Measurements from ENCODE around the gene C6orf163.

C6orf163 gene

DNA sequence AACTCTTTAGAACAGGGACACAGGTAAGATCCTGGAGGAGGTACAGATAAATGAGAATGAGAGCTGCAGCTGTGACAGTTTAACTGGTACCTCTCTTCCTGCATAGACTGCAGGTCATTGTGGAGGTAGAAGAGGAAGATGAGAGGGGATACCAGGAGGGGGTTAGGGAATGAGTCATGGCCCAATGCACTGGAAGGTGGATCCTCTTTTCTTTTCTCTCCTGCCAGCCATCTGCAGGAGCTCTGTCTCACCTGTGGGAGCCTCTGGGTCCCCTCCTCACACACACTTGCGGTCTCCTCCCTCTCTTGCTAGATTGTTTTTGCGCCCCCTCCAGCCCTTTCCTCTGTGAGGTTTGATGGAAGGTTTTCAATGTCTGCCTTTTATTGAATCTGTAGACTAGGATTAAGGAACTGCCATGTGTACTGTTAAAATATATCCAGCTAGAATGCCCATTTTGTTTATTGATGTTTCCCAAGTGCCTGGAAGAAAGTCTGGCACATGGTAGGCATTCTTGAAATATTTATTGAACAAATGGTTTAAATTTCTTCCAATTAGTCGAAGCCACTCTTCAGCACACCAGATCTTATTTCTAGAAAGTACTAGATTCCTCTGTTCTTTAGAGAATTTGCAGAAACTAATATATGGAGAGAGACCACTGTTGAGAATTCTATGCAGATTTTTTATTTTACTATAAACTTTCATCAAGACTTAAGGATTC is 13.0 kb downstream of the C6orf163 start:
- Histone ChIP-seq H3K9me3 (ENCODE audit: control insufficient read depth, insufficient read depth, low read depth, low read length) (no peaks in the 10 kb centered on the region), H3K4me3 (ENCODE audit: low read depth, low read length) (no peak overlapping the region), H3K4me1 (ENCODE audit: control insufficient read depth, insufficient read depth, low read length) (no peaks in the 10 kb centered on the region), H3K9ac (ENCODE audit: low read length) (no peak overlapping the region), H3K27ac (ENCODE audit: low read depth, low read length) (no peak overlapping the region), H3K36me3 (ENCODE audit: control insufficient read depth, insufficient read depth, low read length) (no peaks in the 10 kb centered on the region), H3K27me3 (ENCODE audit: control insufficient read depth, insufficient read depth, low read length) (no peaks in the 10 kb centered on the region)

DNA sequence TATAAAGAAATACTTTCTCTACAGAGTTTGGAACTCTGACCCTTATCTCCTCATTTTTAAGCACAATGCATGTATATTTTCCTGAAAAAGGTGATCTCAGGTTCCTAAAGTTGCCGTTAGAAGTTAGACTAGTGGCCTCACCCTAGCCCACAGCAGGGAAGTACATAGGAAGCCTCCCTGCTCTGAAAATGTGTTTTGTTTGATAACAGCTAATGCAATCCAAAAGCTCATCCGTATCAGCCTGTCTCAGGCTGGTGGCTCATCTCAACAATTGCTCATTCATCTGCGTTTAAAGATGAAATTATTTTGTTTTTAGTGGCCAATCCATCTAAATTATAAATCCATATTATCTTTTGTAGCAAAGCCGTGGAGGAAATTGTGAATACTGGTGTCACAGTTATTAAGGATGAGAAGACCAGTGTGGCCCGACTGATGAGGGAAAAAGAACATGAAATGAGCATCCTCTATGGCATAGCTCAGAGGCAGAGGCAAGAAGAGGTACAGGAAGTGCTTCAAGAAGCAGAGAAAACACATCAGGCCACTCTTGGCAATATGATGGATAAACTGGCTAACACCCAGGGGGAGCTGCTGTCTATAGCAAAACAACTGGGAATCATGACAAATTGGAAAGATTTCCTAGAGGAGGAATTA is 20.1 kb downstream of the C6orf163 start:
- Histone ChIP-seq H3K9me3 (ENCODE audit: control insufficient read depth, insufficient read depth, low read depth, low read length) (peaks cover 35% of the 10 kb centered on the region), H3K27me3 (ENCODE audit: control insufficient read depth, insufficient read depth, low read length) (no peaks in the 10 kb centered on the region), H3K4me3 (ENCODE audit: low read depth, low read length) (no peak overlapping the region), H3K27ac (ENCODE audit: low read depth, low read length) (no peak overlapping the region), H3K4me1 (ENCODE audit: control insufficient read depth, insufficient read depth, low read length) (no peaks in the 10 kb centered on the region), H3K9ac (ENCODE audit: low read length) (no peak overlapping the region), H3K36me3 (ENCODE audit: control insufficient read depth, insufficient read depth, low read length) (no peaks in the 10 kb centered on the region; the same call in 1 of the 2 replicates)

DNA sequence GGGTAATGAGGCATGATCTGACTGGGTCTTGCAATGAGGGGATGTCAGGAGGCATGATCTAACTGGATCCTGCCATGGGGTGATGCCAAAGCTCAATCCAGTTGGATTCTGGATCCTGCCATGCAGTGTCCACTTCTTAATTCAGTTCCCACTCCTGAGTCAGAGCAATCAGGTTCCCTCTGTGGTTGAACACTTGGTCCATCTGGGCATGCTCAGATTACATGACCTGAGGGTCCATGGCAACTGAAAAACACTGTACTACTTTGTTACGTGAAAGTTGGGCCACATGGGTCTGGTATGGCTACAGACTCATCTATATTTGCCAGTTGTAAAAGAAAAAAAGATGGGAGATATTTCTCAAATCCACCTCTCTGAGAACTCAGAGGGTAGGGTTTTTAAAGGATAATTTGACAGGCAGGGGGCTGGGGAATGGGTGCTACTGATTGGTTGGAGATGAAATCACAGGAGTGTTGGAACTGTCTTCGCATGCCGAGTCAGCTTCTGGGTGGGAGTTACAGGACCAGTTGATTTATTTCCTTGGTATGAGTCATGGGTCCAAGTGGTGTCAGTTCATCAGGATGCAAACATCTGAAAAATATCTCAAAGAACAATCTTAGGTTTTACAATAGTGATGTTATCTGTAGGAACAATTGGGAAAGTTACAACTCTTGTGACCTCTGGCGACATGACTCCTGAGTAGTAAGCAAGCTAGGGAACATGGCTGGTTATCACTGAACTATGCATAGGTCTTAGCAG is 21.6 kb downstream of the C6orf163 start:
- Histone ChIP-seq H3K4me1 (ENCODE audit: control insufficient read depth, insufficient read depth, low read length) (no peaks in the 10 kb centered on the region), H3K4me3 (ENCODE audit: low read depth, low read length) (no peak overlapping the region), H3K9me3 (ENCODE audit: control insufficient read depth, insufficient read depth, low read depth, low read length) (peaks cover 41% of the 10 kb centered on the region), H3K27me3 (ENCODE audit: control insufficient read depth, insufficient read depth, low read length) (no peaks in the 10 kb centered on the region), H3K9ac (ENCODE audit: low read length) (no peak overlapping the region), H3K27ac (ENCODE audit: low read depth, low read length) (no peak overlapping the region), H3K36me3 (ENCODE audit: control insufficient read depth, insufficient read depth, low read length) (no peaks in the 10 kb centered on the region; the same call in 1 of the 2 replicates)

DNA sequence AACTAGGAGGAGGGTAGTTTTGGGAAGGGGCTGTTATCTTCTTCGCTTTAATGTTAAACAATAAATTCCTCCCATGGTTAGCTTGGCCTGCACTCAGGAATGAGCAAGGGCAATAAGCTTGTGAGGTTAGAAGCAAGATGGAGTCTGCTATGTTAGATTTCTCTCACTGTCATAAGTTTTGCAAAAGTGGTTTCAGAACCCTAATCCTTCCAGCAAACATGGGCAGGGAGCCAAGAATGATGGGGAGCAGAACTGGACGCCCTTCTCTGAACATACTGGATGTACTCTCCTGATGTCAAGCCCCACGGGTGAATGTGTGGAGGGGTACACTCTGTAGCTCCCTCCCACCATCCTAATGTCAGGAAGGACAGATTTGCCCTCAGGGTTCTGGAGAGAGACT is 22.3 kb downstream of the C6orf163 start:
- no peak overlapping the region for H3K27ac ChIP-seq (ENCODE audit: low read depth, low read length)
- no peak overlapping the region for H3K9ac ChIP-seq (ENCODE audit: low read length)
- no peaks in the 10 kb centered on the region; the same call in 1 of the 2 replicates for H3K36me3 ChIP-seq (ENCODE audit: control insufficient read depth, insufficient read depth, low read length)
- peaks cover 41% of the 10 kb centered on the region for H3K9me3 ChIP-seq (ENCODE audit: control insufficient read depth, insufficient read depth, low read depth, low read length)
- no peaks in the 10 kb centered on the region for H3K27me3 ChIP-seq (ENCODE audit: control insufficient read depth, insufficient read depth, low read length)
- no peaks in the 10 kb centered on the region for H3K4me1 ChIP-seq (ENCODE audit: control insufficient read depth, insufficient read depth, low read length)
- H3K4me3 ChIP-seq (ENCODE audit: low read depth, low read length), result no peak overlapping the region

DNA sequence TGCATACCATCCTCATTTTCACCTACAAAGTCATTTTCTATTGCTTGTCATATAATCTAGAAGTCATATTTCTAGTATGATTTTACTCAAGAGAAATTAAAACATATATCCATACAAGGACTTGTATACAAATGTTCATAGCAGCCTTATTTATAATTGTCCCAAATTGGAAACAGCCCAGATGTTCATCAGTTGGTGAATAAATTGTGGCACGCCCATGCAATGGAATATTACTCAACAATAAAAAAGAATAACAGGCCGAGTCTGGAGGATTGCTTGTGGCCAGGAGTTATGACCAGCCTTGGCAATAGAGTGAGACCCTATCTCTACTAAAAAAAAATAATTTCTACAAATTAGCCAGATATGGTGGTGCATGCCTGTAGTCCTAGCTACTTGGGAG is 28.8 kb downstream of the C6orf163 start:
- no peaks in the 10 kb centered on the region for H3K36me3 ChIP-seq (ENCODE audit: control insufficient read depth, insufficient read depth, low read length)
- H3K27me3 ChIP-seq (ENCODE audit: control insufficient read depth, insufficient read depth, low read length), result no peaks in the 10 kb centered on the region
- no peak overlapping the region for H3K4me3 ChIP-seq (ENCODE audit: low read depth, low read length)
- no peak overlapping the region for H3K27ac ChIP-seq (ENCODE audit: low read depth, low read length)
- H3K9ac ChIP-seq (ENCODE audit: low read length), result no peak overlapping the region
- no peaks in the 10 kb centered on the region for H3K4me1 ChIP-seq (ENCODE audit: control insufficient read depth, insufficient read depth, low read length)
- H3K9me3 ChIP-seq (ENCODE audit: control insufficient read depth, insufficient read depth, low read depth, low read length), result peaks cover 20% of the 10 kb centered on the region

DNA sequence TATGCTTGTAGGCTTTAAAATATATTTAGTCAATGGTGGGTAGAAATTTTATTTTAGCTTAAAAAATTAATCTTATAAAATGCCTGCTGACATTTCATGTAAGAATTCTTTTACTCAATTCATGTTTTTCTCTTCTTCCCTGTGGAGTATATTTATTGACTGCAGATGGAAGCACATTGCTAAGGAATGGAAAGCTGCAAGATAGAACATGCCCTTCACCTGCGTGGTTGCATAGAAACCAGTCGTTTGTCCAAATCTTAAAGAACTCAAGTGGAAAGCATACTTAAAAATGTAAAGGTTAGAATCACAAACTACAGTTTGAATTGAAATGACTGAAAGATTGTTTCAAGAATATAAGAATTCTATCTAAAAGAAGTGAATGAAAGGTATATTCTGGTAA is 30.7 kb downstream of the C6orf163 start:
- H3K4me1 ChIP-seq (ENCODE audit: control insufficient read depth, insufficient read depth, low read length), result no peaks in the 10 kb centered on the region
- no peaks in the 10 kb centered on the region for H3K27me3 ChIP-seq (ENCODE audit: control insufficient read depth, insufficient read depth, low read length)
- no peak overlapping the region for H3K4me3 ChIP-seq (ENCODE audit: low read depth, low read length)
- peaks cover 5% of the 10 kb centered on the region; the same call in 1 of the 2 replicates for H3K9me3 ChIP-seq (ENCODE audit: control insufficient read depth, insufficient read depth, low read depth, low read length)
- H3K9ac ChIP-seq (ENCODE audit: low read length), result no peak overlapping the region
- no peaks in the 10 kb centered on the region for H3K36me3 ChIP-seq (ENCODE audit: control insufficient read depth, insufficient read depth, low read length)
- H3K27ac ChIP-seq (ENCODE audit: low read depth, low read length), result no peak overlapping the region

DNA sequence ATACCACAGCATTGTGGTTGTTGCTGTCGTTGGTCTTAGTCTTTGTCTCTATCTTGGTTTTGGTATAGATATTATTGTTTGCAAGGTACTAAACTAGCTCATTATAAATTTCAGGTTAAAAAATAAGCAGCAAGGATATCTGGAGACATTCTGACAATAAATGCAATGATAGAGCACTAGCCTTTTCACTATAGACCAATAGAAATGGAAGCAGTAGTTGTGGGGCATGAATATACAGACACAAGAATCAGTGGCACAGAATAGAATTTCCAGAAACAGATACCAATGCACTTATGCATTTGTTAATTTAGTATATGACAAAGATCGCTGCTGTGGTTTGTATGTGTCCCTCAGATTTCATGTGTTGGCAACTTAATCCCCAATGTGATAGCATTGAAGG is 32.0 kb downstream of the C6orf163 start:
- H3K4me3 ChIP-seq (ENCODE audit: low read depth, low read length), result no peak overlapping the region
- no peaks in the 10 kb centered on the region for H3K36me3 ChIP-seq (ENCODE audit: control insufficient read depth, insufficient read depth, low read length)
- peaks cover 5% of the 10 kb centered on the region; the same call in 1 of the 2 replicates for H3K9me3 ChIP-seq (ENCODE audit: control insufficient read depth, insufficient read depth, low read depth, low read length)
- no peaks in the 10 kb centered on the region for H3K4me1 ChIP-seq (ENCODE audit: control insufficient read depth, insufficient read depth, low read length)
- no peak overlapping the region for H3K27ac ChIP-seq (ENCODE audit: low read depth, low read length)
- H3K9ac ChIP-seq (ENCODE audit: low read length), result no peak overlapping the region
- H3K27me3 ChIP-seq (ENCODE audit: control insufficient read depth, insufficient read depth, low read length), result no peaks in the 10 kb centered on the region

DNA sequence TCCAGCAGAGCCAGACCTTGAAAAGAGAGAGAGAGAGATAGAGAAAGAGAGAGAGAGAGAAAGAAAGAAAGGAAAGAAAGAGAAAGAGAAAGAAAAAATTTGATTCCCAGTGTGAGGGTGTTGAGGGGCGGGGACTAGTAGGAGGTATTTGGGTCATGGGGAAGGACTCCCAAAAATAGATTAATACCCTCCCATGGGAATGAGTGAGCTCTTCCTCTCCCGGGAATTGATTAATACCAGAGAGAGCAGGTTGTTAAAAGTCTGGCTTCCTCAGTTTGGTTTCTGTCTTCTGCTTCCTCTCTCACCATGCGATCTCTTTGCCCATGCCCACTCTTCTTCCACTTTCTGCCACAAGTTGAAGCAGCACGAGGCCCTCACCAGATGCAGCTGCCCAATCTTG is 34.3 kb downstream of the C6orf163 start:
- H3K36me3 ChIP-seq (ENCODE audit: control insufficient read depth, insufficient read depth, low read length), result no peaks in the 10 kb centered on the region
- H3K27me3 ChIP-seq (ENCODE audit: control insufficient read depth, insufficient read depth, low read length), result no peaks in the 10 kb centered on the region
- no peak overlapping the region for H3K9ac ChIP-seq (ENCODE audit: low read length)
- no peaks in the 10 kb centered on the region for H3K4me1 ChIP-seq (ENCODE audit: control insufficient read depth, insufficient read depth, low read length)
- no peak overlapping the region for H3K4me3 ChIP-seq (ENCODE audit: low read depth, low read length)
- H3K27ac ChIP-seq (ENCODE audit: low read depth, low read length), result no peak overlapping the region
- H3K9me3 ChIP-seq (ENCODE audit: control insufficient read depth, insufficient read depth, low read depth, low read length), result no peaks in the 10 kb centered on the region

DNA sequence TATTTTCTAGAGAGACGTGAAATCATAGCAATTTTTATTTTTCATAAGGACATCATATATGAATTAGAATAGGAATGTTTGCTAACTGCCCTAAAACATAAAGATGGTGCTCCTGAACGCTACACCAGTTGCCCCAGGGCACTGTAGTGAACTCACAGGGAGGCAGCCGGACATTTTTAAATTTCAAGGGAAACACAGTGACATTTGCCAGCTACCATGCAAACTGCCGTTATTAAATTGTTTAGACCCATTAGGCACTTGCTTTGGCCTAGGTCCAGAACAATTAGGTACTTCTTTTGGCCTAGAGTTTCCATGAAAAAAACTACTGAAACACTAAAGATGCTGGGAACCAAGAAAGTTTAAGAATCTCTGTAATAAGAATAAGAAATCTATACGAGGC is 38.2 kb downstream of the C6orf163 start:
- no peak overlapping the region for H3K27ac ChIP-seq (ENCODE audit: low read depth, low read length)
- no peaks in the 10 kb centered on the region for H3K36me3 ChIP-seq (ENCODE audit: control insufficient read depth, insufficient read depth, low read length)
- H3K9ac ChIP-seq (ENCODE audit: low read length), result no peak overlapping the region
- H3K9me3 ChIP-seq (ENCODE audit: control insufficient read depth, insufficient read depth, low read depth, low read length), result no peaks in the 10 kb centered on the region
- H3K4me3 ChIP-seq (ENCODE audit: low read depth, low read length), result no peak overlapping the region
- no peaks in the 10 kb centered on the region for H3K27me3 ChIP-seq (ENCODE audit: control insufficient read depth, insufficient read depth, low read length)
- H3K4me1 ChIP-seq (ENCODE audit: control insufficient read depth, insufficient read depth, low read length), result no peaks in the 10 kb centered on the region

DNA sequence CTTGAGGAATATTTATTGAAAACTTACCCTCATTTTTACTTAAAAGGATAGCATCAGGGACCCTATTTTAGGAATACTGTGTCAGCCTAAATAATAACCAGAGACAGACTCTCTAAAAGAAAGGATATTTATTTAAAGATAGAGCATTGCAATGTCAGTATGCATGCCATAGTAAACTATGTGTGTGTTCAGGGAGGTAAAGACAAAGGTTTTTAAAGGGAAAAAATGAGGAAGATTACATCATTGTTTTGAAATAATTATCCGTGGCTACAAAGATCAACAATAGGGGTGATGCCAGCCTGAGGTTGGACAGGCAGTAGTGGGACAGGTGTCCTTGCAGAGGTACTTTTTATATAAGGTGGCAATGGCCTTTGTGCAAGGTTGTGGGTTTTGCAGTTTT is 39.4 kb downstream of the C6orf163 start:
- H3K4me3 ChIP-seq (ENCODE audit: low read depth, low read length), result no peak overlapping the region
- H3K9me3 ChIP-seq (ENCODE audit: control insufficient read depth, insufficient read depth, low read depth, low read length), result no peaks in the 10 kb centered on the region
- no peaks in the 10 kb centered on the region for H3K27me3 ChIP-seq (ENCODE audit: control insufficient read depth, insufficient read depth, low read length)
- H3K9ac ChIP-seq (ENCODE audit: low read length), result no peak overlapping the region
- H3K36me3 ChIP-seq (ENCODE audit: control insufficient read depth, insufficient read depth, low read length), result no peaks in the 10 kb centered on the region
- no peaks in the 10 kb centered on the region for H3K4me1 ChIP-seq (ENCODE audit: control insufficient read depth, insufficient read depth, low read length)
- H3K27ac ChIP-seq (ENCODE audit: low read depth, low read length), result no peak overlapping the region

DNA sequence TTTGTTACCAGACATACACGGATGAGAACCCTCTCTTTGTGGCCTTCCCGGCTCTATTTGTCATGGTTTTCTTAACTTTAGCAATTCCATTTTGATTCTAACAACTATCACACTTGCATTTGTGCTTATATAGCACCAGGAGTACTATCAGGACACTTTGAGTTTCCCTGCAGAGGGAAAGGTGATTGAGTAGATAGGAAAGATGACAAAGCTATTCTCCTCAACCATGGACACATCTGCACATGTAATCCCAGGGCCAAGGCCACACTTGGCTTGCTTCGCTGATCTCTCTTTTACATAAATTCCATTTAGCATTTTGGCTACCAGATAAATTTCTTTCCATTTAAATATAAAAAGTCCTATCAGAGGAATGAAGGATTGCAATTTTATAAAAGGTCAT is 39.8 kb downstream of the C6orf163 start:
- Histone ChIP-seq H3K4me1 (ENCODE audit: control insufficient read depth, insufficient read depth, low read length) (no peaks in the 10 kb centered on the region), H3K36me3 (ENCODE audit: control insufficient read depth, insufficient read depth, low read length) (no peaks in the 10 kb centered on the region)

More for the DNA sequence above, 39.8 kb downstream of the C6orf163 start:
- Histone ChIP-seq H3K9me3 (ENCODE audit: control insufficient read depth, insufficient read depth, low read depth, low read length) (no peaks in the 10 kb centered on the region), H3K27me3 (ENCODE audit: control insufficient read depth, insufficient read depth, low read length) (no peaks in the 10 kb centered on the region), H3K4me3 (ENCODE audit: low read depth, low read length) (no peak overlapping the region), H3K27ac (ENCODE audit: low read depth, low read length) (no peak overlapping the region), H3K9ac (ENCODE audit: low read length) (no peak overlapping the region)
